Esophagus muscularis mucosa (tissue), 4 donors: Measurements from ENCODE around the gene ZDHHC4. TPM values are rescaled to one million over a fixed set of nuclear protein-coding genes. Genes with fewer than 3 reads are reported as not detected.

Experiments used
- DNase-seq: peaks from one replicate; pipeline ENCODE4 v3.0.0-alpha.2; 2017; ENCODE audit errors: extremely low spot score
- H3K27ac ChIP-seq, 4 donors: fragments of 200-600 bp; sonication (generic); replicated peaks in 1 of 4; 1 replicate in 3 of 4; 2 replicates in 1 of 4; pipeline ENCODE4 v1.5.1; 2016 to 2019; ENCODE audit warnings: mild to moderate bottlenecking in 1 of 4
- H3K27me3 ChIP-seq, 4 donors: fragments of 200-600 bp; sonication (generic); one replicate each; pipeline versions ENCODE4 v1.5.1 to v1.6.0; 2016 to 2019
- H3K36me3 ChIP-seq, 4 donors: fragments of 200-600 bp; sonication (generic); one replicate each; pipeline ENCODE4 v1.5.1; 2016 to 2019
- H3K4me1 ChIP-seq, 4 donors: fragments of 200-600 bp; sonication (generic); one replicate each; pipeline ENCODE4 v1.5.1; 2016 to 2019
- H3K4me3 ChIP-seq, 4 donors: fragments of 200-600 bp; sonication (generic); 1 replicate in 2 of 4; 2 replicates in 2 of 4; pipeline ENCODE4 v1.5.1; 2016 to 2019; ENCODE audit warnings: mild to moderate bottlenecking in 4 of 4, moderate library complexity in 1 of 4
- H3K9me3 ChIP-seq, 4 donors: fragments of 200-600 bp; sonication (generic); 1 replicate in 3 of 4; 2 replicates in 1 of 4; pipeline ENCODE4 v1.5.1; 2016 to 2019
- CTCF ChIP-seq, 3 experiments: fragments of 200-600 bp in 2 of 3; fragments of 450-650 bp in 1 of 3; sonication (generic) in 2 of 3; IDR thresholded peaks; one replicate each; pipeline ENCODE4 v1.5.1; 2017 to 2019; ENCODE audit warnings: antibody characterized with exemption in 3 of 3, mild to moderate bottlenecking in 2 of 3, moderate library complexity in 1 of 3
- EP300 ChIP-seq: sonication (generic); formaldehyde crosslinking; IDR thresholded peaks from one replicate; pipeline ENCODE4 v1.6.1; 2017; ENCODE audit warnings: antibody characterized with exemption
- POLR2A ChIP-seq: fragments of 450-650 bp; IDR thresholded peaks from one replicate; pipeline ENCODE4 v1.6.1; 2017; ENCODE audit warnings: antibody characterized with exemption, moderate library complexity, mild to moderate bottlenecking, low read depth
- POLR2AphosphoS5 ChIP-seq, 2 donors: sonication (generic); formaldehyde crosslinking; IDR thresholded peaks; one replicate each; pipeline ENCODE4 v1.6.1; 2017; ENCODE audit warnings: antibody characterized with exemption in 2 of 2
- WGBS: methylation state at CpG from one replicate; pipeline ENCODE4 v1.1.5; 2018; 5-methylcytosine and 5-hydroxymethylcytosine counted together
- intact Hi-C: fragments of 100-400 bp; cut with DNase I; formaldehyde crosslinking; loops from one replicate; pipeline ENCODE4 v1.15.1; 2023
- total RNA-seq, 4 donors: library from RNA; depleted of rRNA; stranded (reverse); fragments of >200 nt; gene quantifications; one replicate each; pipeline versions ENCODE4 v1.1.0 to v1.2.1, GENCODE V29; 2016

Gene ZDHHC4
- total RNA-seq, 4 donors from 2014 or later = 41.5 to 57.4 (median 51.9) TPM

- no peak for DNase-seq
- H3K4me1 ChIP-seq = peaks cover 13 to 24% (median 21%) of the 10 kb centered on the region in 4 donors
- WGBS = 81% methylated on average over 9 of the region's 9 CpGs
- H3K36me3 ChIP-seq = peaks cover 28 to 79% (median 62%) of the 10 kb centered on the region in 4 donors
- TF ChIP-seq CTCF (IDR thresholded peaks at IDR 0.05) = no peak
- no peak for TF ChIP-seq POLR2AphosphoS5 (IDR thresholded peaks at IDR 0.05)
- TF ChIP-seq POLR2A = no peak
- no peaks in the 10 kb centered on the region for H3K27me3 ChIP-seq
- intact Hi-C loops = no loop called here
- H3K4me3 ChIP-seq = no peak overlapping the region
- no peaks in the 10 kb centered on the region for H3K9me3 ChIP-seq
- H3K27ac ChIP-seq = no peak overlapping the region
These were observed 11.3 kb downstream of the ZDHHC4 start for GRCh38 chr7:6588566-6588965.

- no peaks in the 10 kb centered on the region for H3K27me3 ChIP-seq
- intact Hi-C loops = no loop called here
- peaks cover 13 to 24% (median 21%) of the 10 kb centered on the region in 4 donors for H3K4me1 ChIP-seq
- 83% methylated on average over 9 of the region's 22 CpGs for WGBS
- H3K4me3 ChIP-seq = peak overlapping the region; percentile 84 to 92 (median 88)
- no peaks in the 10 kb centered on the region for H3K9me3 ChIP-seq
- TF ChIP-seq POLR2AphosphoS5 (IDR thresholded peaks at IDR 0.05) = no peak
- TF ChIP-seq EP300 = no peak
- TF ChIP-seq CTCF (IDR thresholded peaks at IDR 0.05) = no peak
- TF ChIP-seq POLR2A = no peak
- peaks cover 32 to 79% (median 64%) of the 10 kb centered on the region in 4 donors for H3K36me3 ChIP-seq
- DNase-seq = no peak
- peak overlapping the region; percentile 84 to 92 (median 87) for H3K27ac ChIP-seq
These were observed 12.0 kb downstream of the ZDHHC4 start for GRCh38 chr7:6589151-6589828.

GRCh38 chr7:6589829-6590644, 12.8 kb downstream of the ZDHHC4 start, which contains the start of gene INTS15:
TSS of gene INTS15 (plus strand) at chr7:6590021. CDS start at chr7:6590284, 263 bp downstream.
- DNase-seq = no peak
- intact Hi-C loops = no loop called here
- H3K27ac ChIP-seq = peak within 1 kb of the TSS; percentile 84 to 92 (median 87)
- peaks cover 33 to 79% (median 65%) of the 10 kb centered on the region in 4 donors for H3K36me3 ChIP-seq
- H3K4me1 ChIP-seq = peaks cover 13 to 24% (median 21%) of the 10 kb centered on the region in 4 donors
- no peaks in the 10 kb centered on the region for H3K27me3 ChIP-seq
- no peaks in the 10 kb centered on the region for H3K9me3 ChIP-seq
- no peak for TF ChIP-seq EP300
- TF ChIP-seq CTCF (IDR thresholded peaks at IDR 0.05) = peak; percentile 84 to 93 (median 90)
- TF ChIP-seq POLR2AphosphoS5 (IDR thresholded peaks at IDR 0.05) = peak; percentile 17 to 69
- no peak for TF ChIP-seq POLR2A
- peak within 1 kb of the TSS; percentile 84 to 92 (median 88) for H3K4me3 ChIP-seq
- WGBS = 2% methylated on average over 9 of the region's 107 CpGs

GRCh38 chr7:6590645-6591110, 13.4 kb downstream of the ZDHHC4 start:
- no peak for DNase-seq
- intact Hi-C loops = no loop called here
- Histone ChIP-seq H3K27me3 (no peaks in the 10 kb centered on the region), H3K9me3 (no peaks in the 10 kb centered on the region), H3K27ac (peak overlapping the region; percentile 84 to 92 (median 87)), H3K36me3 (peaks cover 35 to 79% (median 65%) of the 10 kb centered on the region in 4 donors), H3K4me3 (peak overlapping the region; percentile 84 to 92 (median 88)), H3K4me1 (peaks cover 13 to 24% (median 21%) of the 10 kb centered on the region in 4 donors)
- no peak for TF ChIP-seq POLR2AphosphoS5 (IDR thresholded peaks at IDR 0.05)
- TF ChIP-seq POLR2A = no peak
- TF ChIP-seq CTCF (IDR thresholded peaks at IDR 0.05) = no peak
- TF ChIP-seq EP300 = no peak
- WGBS = 13% methylated on average over 10 of the region's 10 CpGs
